KOPT-K1 (cell line): ENCODE results near the gene ROBO2.
"Not testable (repeated sequence)": the region's sequence is repeated elsewhere in the genome, so short reads cannot be mapped to it uniquely, and the experiment has no call there.

Experiments
- H3K27ac ChIP-seq: fragments of 200-600 bp; sonication (generic); 2 replicates; pipeline ENCODE4 v1.5.1; 2016; ENCODE audit warnings: antibody characterized with exemption, mild to moderate bottlenecking, low read depth, low read length; ENCODE audit not compliant: poor library complexity, severe bottlenecking
- H3K36me3 ChIP-seq: fragments of 200-600 bp; sonication (generic); 2 replicates; pipeline ENCODE4 v1.5.1; 2017; ENCODE audit warnings: antibody characterized with exemption, mild to moderate bottlenecking, low read length, moderate library complexity; ENCODE audit not compliant: insufficient read depth
- H3K9me3 ChIP-seq: fragments of 200-600 bp; sonication (generic); 2 replicates; pipeline ENCODE4 v1.5.1; 2017; ENCODE audit warnings: antibody characterized with exemption, low read length, mild to moderate bottlenecking; ENCODE audit not compliant: insufficient read depth, poor library complexity, severe bottlenecking

ROBO2 gene

GRCh38 chr3:77373619-77374018 lies 333.7 kb downstream of the ROBO2 start:
- no peak overlapping the region for H3K27ac ChIP-seq
- no peaks in the 10 kb centered on the region for H3K36me3 ChIP-seq
- H3K9me3 ChIP-seq: no peaks in the 10 kb centered on the region

DNA sequence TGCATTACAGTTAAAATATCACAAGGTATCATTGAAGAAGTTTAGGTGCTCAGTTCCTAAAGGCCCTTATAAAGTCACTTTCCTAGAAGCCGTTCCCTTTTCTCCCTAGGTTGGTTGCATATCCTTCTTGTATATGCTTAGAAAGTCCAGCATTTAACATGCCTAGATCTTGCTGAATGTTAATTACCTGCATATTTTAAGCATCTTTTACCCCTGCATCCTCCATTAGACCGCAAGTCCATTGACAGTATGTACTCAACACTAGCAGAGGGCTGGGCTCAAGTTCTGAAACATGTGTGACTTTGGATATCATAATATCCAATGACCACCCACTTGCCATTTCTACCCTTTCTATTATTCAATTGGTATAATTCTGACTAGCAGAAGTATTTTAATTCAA lies 336.6 kb downstream of the ROBO2 start:
- Histone ChIP-seq H3K27ac (no peak overlapping the region), H3K36me3 (no peaks in the 10 kb centered on the region), H3K9me3 (no peaks in the 10 kb centered on the region)

GRCh38 chr3:77377717-77378116 lies 337.8 kb downstream of the ROBO2 start:
- H3K27ac ChIP-seq: no peak overlapping the region
- no peaks in the 10 kb centered on the region for H3K9me3 ChIP-seq
- H3K36me3 ChIP-seq: no peaks in the 10 kb centered on the region

GRCh38 chr3:77380136-77380535 lies 340.2 kb downstream of the ROBO2 start:
- H3K27ac ChIP-seq: no peak overlapping the region
- no peaks in the 10 kb centered on the region for H3K9me3 ChIP-seq
- H3K36me3 ChIP-seq: no peaks in the 10 kb centered on the region

GRCh38 chr3:77381431-77381830 lies 341.5 kb downstream of the ROBO2 start:
- Histone ChIP-seq H3K9me3 (no peaks in the 10 kb centered on the region), H3K36me3 (no peaks in the 10 kb centered on the region), H3K27ac (no peak overlapping the region)

DNA sequence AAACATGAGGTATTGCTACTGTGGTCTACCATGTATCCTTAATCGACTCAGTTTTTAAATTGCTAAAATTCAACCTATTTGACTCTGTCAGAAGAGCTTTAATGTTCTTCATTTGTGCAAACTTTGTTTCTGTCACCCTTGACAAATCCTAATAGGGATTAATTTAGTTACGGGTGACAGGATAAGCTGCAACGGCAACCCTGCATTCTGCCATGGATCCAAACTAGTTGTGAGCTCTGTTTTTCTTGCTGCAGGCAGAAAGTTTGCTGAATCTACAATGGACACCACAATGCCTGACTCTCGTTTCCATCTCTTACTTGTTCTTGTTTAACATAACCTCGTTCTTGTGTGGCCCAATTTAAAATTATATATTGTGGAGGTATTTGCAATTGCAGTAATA lies 352.3 kb downstream of the ROBO2 start:
- Histone ChIP-seq H3K36me3 (no peaks in the 10 kb centered on the region), H3K9me3 (no peaks in the 10 kb centered on the region), H3K27ac (no peak overlapping the region)

GRCh38 chr3:77394046-77394445 lies 354.1 kb downstream of the ROBO2 start:
- Histone ChIP-seq H3K36me3 (no peaks in the 10 kb centered on the region), H3K27ac (no peak overlapping the region), H3K9me3 (no peaks in the 10 kb centered on the region)

DNA sequence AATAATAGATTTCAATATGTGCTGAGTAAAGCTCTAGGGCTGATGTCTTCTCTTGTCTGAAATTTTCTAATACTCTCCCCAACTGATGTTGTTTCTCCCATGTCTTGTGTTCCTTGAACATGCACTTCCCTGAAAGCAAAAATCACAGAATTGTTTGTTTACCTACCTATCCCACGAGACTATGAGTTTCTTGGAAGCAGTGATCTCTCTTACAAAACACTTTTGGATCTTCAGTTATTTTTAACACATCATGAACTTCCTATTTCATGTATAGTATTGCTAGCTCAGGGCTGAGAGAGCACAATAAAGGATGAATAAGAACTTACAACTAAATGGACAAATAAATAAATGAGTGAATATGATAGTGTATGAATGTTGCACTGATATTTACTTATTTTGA lies 365.0 kb downstream of the ROBO2 start:
- H3K9me3 ChIP-seq: no peaks in the 10 kb centered on the region
- no peaks in the 10 kb centered on the region for H3K36me3 ChIP-seq
- no peak overlapping the region for H3K27ac ChIP-seq

DNA sequence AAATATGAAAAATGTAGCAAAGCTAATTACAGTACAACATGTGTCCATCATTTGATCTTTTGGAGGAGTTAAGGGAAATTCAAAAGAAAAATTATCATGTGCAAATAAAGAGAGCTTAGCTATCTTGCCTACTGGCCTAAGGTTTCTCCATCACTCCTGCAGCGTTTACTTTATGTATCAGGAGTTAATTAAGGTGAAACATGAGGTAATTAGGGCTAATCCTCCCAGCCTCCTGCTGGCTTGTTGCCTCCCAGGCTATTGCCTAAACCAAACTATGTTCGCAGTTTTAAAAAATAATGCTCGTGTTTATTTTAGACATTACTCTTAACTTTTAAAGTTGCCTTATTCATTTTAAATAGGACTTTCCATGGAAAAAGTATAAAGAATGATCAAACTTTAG lies 367.5 kb downstream of the ROBO2 start:
- no peaks in the 10 kb centered on the region for H3K9me3 ChIP-seq
- H3K27ac ChIP-seq: no peak overlapping the region
- no peaks in the 10 kb centered on the region for H3K36me3 ChIP-seq

DNA sequence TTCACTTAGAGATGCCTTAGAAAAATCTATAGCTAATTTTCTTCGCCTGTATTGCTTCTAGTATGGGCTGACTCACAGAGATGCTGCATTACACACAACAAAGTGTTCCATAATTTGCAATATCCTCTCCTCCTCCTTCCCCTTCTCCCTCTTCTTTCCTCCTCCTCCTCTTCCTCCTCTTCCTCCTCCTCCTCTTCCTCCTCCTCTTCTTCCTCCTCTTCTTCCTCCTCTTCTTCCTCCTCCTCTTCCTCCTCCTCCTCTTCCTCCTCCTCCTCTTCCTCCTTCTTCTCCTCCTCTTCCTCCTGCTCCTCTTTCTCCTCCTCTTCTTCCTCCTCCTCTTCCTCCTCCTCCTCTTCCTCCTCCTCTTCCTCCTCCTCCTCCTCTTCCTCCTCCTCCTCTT lies 370.4 kb downstream of the ROBO2 start:
- H3K27ac ChIP-seq, H3K36me3 ChIP-seq, H3K9me3 ChIP-seq: not testable (repeated sequence)

GRCh38 chr3:77411334-77411733 lies 371.4 kb downstream of the ROBO2 start:
- H3K36me3 ChIP-seq: no peaks in the 10 kb centered on the region
- no peak overlapping the region for H3K27ac ChIP-seq
- H3K9me3 ChIP-seq: no peaks in the 10 kb centered on the region

DNA sequence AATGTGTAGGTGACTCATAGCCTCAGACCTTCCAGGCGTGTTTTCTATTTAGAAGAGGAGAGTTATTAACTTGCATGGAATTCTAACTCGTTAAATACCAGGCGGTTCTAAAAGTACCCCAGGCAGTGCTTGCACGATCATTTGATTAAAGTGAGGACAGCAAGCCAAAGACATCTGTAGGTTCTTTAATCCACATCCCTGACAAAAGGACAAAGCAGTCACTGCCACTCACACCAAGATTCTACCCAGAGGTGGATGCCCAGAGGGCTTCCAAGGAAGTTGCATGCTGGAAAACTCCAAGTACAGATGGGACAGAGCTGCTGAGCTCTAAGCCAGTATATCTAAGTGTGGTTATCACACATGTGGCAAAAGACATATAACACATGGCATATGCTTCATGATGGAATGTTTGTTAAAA lies 372.1 kb downstream of the ROBO2 start:
- Histone ChIP-seq H3K27ac (no peak overlapping the region), H3K36me3 (no peaks in the 10 kb centered on the region), H3K9me3 (no peaks in the 10 kb centered on the region)

DNA sequence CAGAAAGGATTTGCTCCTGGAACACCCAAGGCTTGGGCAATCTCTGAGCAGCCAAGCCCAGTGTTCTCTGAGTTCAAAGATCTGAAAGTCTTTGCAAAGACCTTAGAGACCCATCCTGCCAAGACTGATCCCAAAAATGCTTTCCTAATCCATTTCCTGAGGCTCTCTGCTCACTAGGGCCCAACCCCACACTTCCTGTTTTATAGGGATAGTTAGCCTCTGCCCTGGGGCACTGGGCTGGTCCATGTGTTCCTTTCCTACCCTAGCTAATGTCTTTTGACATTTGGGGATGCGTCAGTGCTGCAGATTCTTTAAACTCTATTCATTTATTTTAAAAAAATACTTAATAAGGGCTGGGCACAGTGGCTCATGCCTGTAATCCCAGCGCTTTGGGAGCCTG lies 372.7 kb downstream of the ROBO2 start:
- no peak overlapping the region for H3K27ac ChIP-seq

DNA sequence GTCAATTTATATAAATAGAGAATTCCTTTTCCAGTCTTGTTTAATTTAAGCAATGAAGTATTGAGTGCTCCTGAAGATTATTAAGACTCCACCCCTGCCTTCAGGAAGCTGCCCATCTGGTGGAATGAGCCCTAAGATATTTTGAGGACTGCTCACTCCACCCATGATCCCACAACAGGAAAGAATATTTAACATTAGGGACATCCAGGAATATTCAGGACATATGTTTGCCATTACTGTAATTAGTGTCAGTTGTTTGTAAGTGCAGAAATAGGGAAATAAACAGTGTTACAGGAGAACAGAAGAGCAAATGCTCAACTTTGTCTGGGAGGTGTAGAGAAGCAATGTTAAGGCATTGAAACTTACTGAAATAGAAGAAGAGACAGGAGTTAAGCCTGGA lies 375.0 kb downstream of the ROBO2 start:
- no peaks in the 10 kb centered on the region for H3K36me3 ChIP-seq
- H3K9me3 ChIP-seq: no peaks in the 10 kb centered on the region
- no peak overlapping the region for H3K27ac ChIP-seq

More for the DNA sequence above, 372.7 kb downstream of the ROBO2 start:
- Histone ChIP-seq H3K36me3 (no peaks in the 10 kb centered on the region), H3K9me3 (no peaks in the 10 kb centered on the region)

- H3K27ac ChIP-seq: no peak overlapping the region
- H3K36me3 ChIP-seq: no peaks in the 10 kb centered on the region
- no peaks in the 10 kb centered on the region for H3K9me3 ChIP-seq
Measured at GRCh38 chr3:77420336-77420735, 380.4 kb downstream of the ROBO2 start.

DNA sequence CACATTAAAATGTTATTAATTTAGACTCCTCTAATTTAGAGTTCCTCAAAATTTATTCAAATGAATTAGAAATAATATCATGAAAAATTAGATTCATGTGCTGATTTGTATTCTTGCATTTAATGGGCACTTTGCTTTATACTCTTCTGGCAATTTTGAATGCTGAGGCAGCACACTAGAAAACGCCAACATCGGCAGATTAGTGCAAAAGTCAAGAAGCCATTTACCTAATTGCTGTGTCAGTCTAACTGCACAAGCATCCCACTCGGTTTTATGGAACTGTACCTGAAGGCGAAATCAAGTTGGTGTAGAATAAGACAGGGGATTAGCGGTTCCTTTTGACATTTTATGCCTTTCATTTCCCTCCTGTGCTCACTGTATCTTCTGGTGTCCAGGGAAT lies 382.0 kb downstream of the ROBO2 start:
- Histone ChIP-seq H3K27ac (no peak overlapping the region), H3K36me3 (no peaks in the 10 kb centered on the region), H3K9me3 (no peaks in the 10 kb centered on the region)

- H3K36me3 ChIP-seq: no peaks in the 10 kb centered on the region
- no peaks in the 10 kb centered on the region for H3K9me3 ChIP-seq
- no peak overlapping the region for H3K27ac ChIP-seq
Measured at GRCh38 chr3:77426531-77426930, 386.6 kb downstream of the ROBO2 start.
